MM.1S (cell line): ENCODE results near the gene PRKG1.

ENCODE experiments used
- EZH2 ChIP-seq: fragments of 300-600 bp; sonication (generic); optimal IDR thresholded peaks from 2 replicates; pipeline ENCODE3; 2017; ENCODE audit warnings: low read depth, mild to moderate bottlenecking, antibody characterized with exemption, low read length, mixed read lengths
- EZH2phosphoT487 ChIP-seq: fragments of 300-600 bp; sonication (generic); IDR thresholded peaks from 2 replicates; pipeline ENCODE4 v1.6.1; 2018; ENCODE audit warnings: antibody characterized with exemption, low read length
- TF ChIP-seq, protein P1 (sequence below): fragments of 300-600 bp; sonication (generic); IDR thresholded peaks from 2 replicates; pipeline ENCODE4 v1.5.1; 2016; ENCODE audit warnings: antibody characterized with exemption, low read length, mixed read lengths

DNA sequence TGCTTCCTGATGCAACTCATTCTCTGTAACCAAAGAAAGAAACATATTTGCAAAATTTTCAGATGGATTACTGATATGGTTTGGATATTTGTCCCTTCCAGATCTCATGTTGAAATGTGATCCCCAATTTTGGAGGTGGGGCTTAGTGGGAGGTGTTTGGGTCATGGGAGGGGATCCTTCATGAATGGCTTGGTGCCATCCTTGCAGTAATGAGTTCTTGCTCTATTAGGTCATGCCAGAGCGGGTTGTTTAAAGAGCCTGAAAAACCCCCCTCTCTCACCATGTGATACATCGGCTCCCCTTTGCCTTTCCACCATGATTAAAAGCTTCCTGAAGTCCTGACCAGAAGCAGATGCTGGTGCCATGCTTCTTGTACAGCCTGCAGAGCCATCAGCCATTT lies 43.8 kb upstream of the PRKG1 start:
- TF ChIP-seq, protein P1, sequence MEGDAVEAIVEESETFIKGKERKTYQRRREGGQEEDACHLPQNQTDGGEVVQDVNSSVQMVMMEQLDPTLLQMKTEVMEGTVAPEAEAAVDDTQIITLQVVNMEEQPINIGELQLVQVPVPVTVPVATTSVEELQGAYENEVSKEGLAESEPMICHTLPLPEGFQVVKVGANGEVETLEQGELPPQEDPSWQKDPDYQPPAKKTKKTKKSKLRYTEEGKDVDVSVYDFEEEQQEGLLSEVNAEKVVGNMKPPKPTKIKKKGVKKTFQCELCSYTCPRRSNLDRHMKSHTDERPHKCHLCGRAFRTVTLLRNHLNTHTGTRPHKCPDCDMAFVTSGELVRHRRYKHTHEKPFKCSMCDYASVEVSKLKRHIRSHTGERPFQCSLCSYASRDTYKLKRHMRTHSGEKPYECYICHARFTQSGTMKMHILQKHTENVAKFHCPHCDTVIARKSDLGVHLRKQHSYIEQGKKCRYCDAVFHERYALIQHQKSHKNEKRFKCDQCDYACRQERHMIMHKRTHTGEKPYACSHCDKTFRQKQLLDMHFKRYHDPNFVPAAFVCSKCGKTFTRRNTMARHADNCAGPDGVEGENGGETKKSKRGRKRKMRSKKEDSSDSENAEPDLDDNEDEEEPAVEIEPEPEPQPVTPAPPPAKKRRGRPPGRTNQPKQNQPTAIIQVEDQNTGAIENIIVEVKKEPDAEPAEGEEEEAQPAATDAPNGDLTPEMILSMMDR = no peak
- no peak for TF ChIP-seq EZH2
- no peak for TF ChIP-seq EZH2phosphoT487
